Lower leg skin (tissue), 3 donors: Measurements from ENCODE around the gene ATP13A1.

Experiments
- POLR2A ChIP-seq, 2 donors: fragments of 450-650 bp; IDR thresholded peaks; one replicate each; pipeline ENCODE4 v1.6.1; 2016 to 2017; ENCODE audit warnings: antibody characterized with exemption in 2 of 2, mild to moderate bottlenecking in 1 of 2, moderate library complexity in 1 of 2
- TF ChIP-seq, protein P1 (sequence below), 3 donors: fragments of 450-650 bp; IDR thresholded peaks; one replicate each; pipeline ENCODE4 v1.5.1; 2016; ENCODE audit warnings: antibody characterized with exemption in 3 of 3, mild to moderate bottlenecking in 3 of 3, moderate library complexity in 2 of 3

DNA sequence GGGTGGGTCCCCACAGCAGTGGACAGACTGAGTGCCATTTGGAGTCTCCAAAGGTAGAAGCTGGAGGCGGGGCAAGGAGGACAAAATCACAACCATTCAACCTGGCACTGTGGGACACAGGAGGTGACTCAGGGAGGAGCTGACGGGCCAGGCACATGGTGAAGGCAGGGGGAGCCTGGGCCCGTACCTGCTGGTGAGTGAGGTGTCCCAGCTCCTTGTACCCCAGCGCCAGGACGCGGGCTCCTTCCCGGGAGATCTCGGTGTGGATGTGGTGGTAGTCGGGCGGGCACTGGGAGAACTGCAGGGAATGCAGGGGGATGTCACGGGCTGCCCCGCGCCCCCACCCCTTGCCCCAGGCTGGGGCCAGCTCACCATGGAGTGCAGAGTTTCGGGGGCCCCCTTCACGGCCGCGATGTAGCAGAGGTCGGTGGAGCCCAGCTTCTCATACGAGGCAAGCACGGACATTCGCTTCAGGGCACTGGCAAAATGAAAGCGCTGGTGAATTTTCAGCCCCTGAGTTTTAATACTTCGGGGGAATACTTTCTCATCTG, 9.8 kb downstream of the ATP13A1 start:
- TF ChIP-seq, protein P1, sequence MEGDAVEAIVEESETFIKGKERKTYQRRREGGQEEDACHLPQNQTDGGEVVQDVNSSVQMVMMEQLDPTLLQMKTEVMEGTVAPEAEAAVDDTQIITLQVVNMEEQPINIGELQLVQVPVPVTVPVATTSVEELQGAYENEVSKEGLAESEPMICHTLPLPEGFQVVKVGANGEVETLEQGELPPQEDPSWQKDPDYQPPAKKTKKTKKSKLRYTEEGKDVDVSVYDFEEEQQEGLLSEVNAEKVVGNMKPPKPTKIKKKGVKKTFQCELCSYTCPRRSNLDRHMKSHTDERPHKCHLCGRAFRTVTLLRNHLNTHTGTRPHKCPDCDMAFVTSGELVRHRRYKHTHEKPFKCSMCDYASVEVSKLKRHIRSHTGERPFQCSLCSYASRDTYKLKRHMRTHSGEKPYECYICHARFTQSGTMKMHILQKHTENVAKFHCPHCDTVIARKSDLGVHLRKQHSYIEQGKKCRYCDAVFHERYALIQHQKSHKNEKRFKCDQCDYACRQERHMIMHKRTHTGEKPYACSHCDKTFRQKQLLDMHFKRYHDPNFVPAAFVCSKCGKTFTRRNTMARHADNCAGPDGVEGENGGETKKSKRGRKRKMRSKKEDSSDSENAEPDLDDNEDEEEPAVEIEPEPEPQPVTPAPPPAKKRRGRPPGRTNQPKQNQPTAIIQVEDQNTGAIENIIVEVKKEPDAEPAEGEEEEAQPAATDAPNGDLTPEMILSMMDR (IDR thresholded peaks at IDR 0.05) = no peak
- TF ChIP-seq POLR2A (IDR thresholded peaks at IDR 0.05) = no peak
